HG02623 (cell line): Measurements from ENCODE around the gene ZNF502.

ENCODE experiments used
- ATAC-seq: cut with Tn5 transposase; IDR thresholded peaks from one replicate; pipeline ENCODE4 v1.9.1; 2021; ENCODE audit warnings: moderate library complexity; ENCODE audit not compliant: unreplicated experiment

Gene ZNF502

GRCh38 chr3:44764248-44764647 is 51.8 kb downstream of the ZNF502 start:
- ATAC-seq = no peak

- no peak for ATAC-seq
These were observed 59.1 kb downstream of the ZNF502 start for GRCh38 chr3:44771424-44772098.

- ATAC-seq = no peak
These were observed 59.6 kb downstream of the ZNF502 start for GRCh38 chr3:44772099-44772442.
